DND-41 (cell line): ENCODE data around the gene ITGA7.

Experiments
- ATAC-seq: fragments of 200-7000 bp; cut with Tn5 transposase; 3 replicates; pipeline ENCODE4 v1.9.1; 2021; ENCODE audit warnings: low read depth; ENCODE audit not compliant: insufficient read depth
- DNase-seq: peaks from one replicate; pipeline ENCODE4 v3.0.0-alpha.2; 2020
- H2AFZ ChIP-seq: 2 replicates; pipeline ENCODE4 v1.6.0; 2012; ENCODE audit warnings: low read depth, low read length
- H3K27ac ChIP-seq: 2 replicates; pipeline ENCODE4 v1.5.1; 2012; ENCODE audit warnings: low read length, inconsistent platforms
- H3K27me3 ChIP-seq: fragments of 200-600 bp; sonication (generic); 2 replicates; pipeline ENCODE4 v1.6.0; 2012; ENCODE audit warnings: low read length, mild to moderate bottlenecking, inconsistent platforms; ENCODE audit not compliant: insufficient read depth, poor library complexity
- H3K36me3 ChIP-seq: 2 replicates; pipeline ENCODE4 v1.5.1; 2012; ENCODE audit warnings: low read length, inconsistent platforms; ENCODE audit not compliant: insufficient read depth
- H3K4me1 ChIP-seq: 2 replicates; pipeline ENCODE4 v1.5.1; 2012; ENCODE audit warnings: mild to moderate bottlenecking, low read length; ENCODE audit not compliant: insufficient read depth
- H3K4me2 ChIP-seq: 2 replicates; pipeline ENCODE4 v1.6.0; 2012; ENCODE audit warnings: mild to moderate bottlenecking, moderate library complexity, low read length, inconsistent platforms; ENCODE audit not compliant: insufficient read depth
- H3K4me3 ChIP-seq, 2 experiments: fragments of 200-600 bp in 1 of 2; shearing (Covaris generic) in 1 of 2; 2 replicates each; pipeline ENCODE4 v1.5.1; 2012 to 2016; ENCODE audit warnings: inconsistent platforms in 2 of 2, low read length in 2 of 2, mild to moderate bottlenecking in 2 of 2, low read depth in 1 of 2, moderate library complexity in 1 of 2
- H3K79me2 ChIP-seq: 2 replicates; pipeline ENCODE4 v1.6.0; 2012; ENCODE audit warnings: low read length, inconsistent platforms; ENCODE audit not compliant: insufficient read depth
- H3K9ac ChIP-seq: 2 replicates; pipeline ENCODE4 v1.6.0; 2012; ENCODE audit warnings: low read depth, mild to moderate bottlenecking, inconsistent platforms, low read length, moderate library complexity
- H3K9me3 ChIP-seq: 2 replicates; pipeline ENCODE4 v1.5.1; 2012; ENCODE audit warnings: low read length, moderate library complexity, mild to moderate bottlenecking, inconsistent platforms; ENCODE audit not compliant: insufficient read depth, severe bottlenecking
- H4K20me1 ChIP-seq: 2 replicates; pipeline ENCODE4 v1.6.0; 2012; ENCODE audit warnings: low read length; ENCODE audit not compliant: insufficient read depth
- EZH2 ChIP-seq: IDR thresholded peaks from 3 replicates; pipeline ENCODE4 v1.6.1; 2012; ENCODE audit warnings: borderline replicate concordance, low read depth, mild to moderate bottlenecking, moderate library complexity, low read length, inconsistent platforms; ENCODE audit not compliant: severe bottlenecking
- TF ChIP-seq, protein P1 (sequence below): IDR thresholded peaks from 2 replicates; pipeline ENCODE4 v1.5.1; 2012; ENCODE audit warnings: borderline replicate concordance, low read length, moderate library complexity, mild to moderate bottlenecking; ENCODE audit not compliant: poor library complexity, severe bottlenecking; ENCODE audit errors: extremely low read depth

The ITGA7 gene

GRCh38 chr12:55746913-55747231 is 39.2 kb upstream of the ITGA7 start:
- Histone ChIP-seq H3K9ac (no peak overlapping the region), H4K20me1 (peaks cover 30% of the 10 kb centered on the region; the same call in 1 of the 2 replicates), H3K27me3 (no peaks in the 10 kb centered on the region), H3K4me3 (no peak overlapping the region), H3K4me2 (no peak overlapping the region), H3K79me2 (peaks cover 14% of the 10 kb centered on the region), H3K36me3 (peaks cover 28% of the 10 kb centered on the region), H3K9me3 (no peaks in the 10 kb centered on the region), H2AFZ (no peak overlapping the region), H3K27ac (no peak overlapping the region), H3K4me1 (peaks cover 35% of the 10 kb centered on the region)
- DNase-seq (no peak), ATAC-seq (no peak)
- no peak for TF ChIP-seq EZH2
- TF ChIP-seq, protein P1, sequence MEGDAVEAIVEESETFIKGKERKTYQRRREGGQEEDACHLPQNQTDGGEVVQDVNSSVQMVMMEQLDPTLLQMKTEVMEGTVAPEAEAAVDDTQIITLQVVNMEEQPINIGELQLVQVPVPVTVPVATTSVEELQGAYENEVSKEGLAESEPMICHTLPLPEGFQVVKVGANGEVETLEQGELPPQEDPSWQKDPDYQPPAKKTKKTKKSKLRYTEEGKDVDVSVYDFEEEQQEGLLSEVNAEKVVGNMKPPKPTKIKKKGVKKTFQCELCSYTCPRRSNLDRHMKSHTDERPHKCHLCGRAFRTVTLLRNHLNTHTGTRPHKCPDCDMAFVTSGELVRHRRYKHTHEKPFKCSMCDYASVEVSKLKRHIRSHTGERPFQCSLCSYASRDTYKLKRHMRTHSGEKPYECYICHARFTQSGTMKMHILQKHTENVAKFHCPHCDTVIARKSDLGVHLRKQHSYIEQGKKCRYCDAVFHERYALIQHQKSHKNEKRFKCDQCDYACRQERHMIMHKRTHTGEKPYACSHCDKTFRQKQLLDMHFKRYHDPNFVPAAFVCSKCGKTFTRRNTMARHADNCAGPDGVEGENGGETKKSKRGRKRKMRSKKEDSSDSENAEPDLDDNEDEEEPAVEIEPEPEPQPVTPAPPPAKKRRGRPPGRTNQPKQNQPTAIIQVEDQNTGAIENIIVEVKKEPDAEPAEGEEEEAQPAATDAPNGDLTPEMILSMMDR, result no peak

GRCh38 chr12:55746174-55746912 is 38.6 kb upstream of the ITGA7 start:
- H3K27ac ChIP-seq, result no peak overlapping the region

DNA sequence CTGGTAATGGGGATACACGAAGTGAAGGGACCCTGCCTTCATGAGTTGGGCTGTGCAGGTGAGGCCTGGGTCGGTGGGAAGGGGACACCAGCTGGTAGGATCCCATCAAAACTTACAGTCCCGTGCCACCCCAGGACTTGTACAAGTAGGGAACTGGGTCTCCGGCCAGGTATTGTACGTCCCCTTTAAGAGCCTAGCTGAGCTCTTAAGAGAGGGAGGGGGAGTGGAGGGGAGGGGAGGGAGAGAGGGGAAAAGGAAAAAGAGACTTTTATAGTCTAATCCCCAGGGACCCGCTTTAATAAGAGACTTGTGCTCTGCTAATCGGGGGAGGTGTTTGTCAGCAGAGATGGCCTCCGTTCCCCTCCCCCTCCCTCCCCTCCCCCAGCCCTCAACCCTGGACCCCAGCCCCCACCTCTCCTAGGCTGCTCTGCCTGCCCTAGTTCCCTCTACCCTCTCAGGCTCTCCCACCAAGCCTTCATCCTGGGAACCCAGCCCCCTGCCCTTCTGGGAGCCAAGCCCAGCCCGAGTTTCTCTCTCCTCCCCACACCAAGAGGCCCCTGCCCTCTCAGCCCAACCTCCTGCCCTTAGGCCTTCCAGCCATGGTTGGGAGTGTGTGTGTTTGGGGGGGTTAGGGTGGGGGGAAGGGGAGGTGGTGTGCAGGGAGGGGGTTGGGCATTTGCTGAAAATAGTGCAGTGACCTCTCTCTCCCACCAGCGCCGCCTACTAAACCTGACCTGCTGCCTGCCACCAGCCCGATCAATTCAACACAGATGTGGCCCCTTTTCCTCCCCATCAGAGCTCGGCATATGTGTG is 37.9 kb upstream of the ITGA7 start:
- peak overlapping the region; percentile 74 for H3K4me2 ChIP-seq
- DNase-seq (no peak), ATAC-seq (no peak)
- H3K4me3 ChIP-seq, result peak overlapping the region in 1 of 2 experiments; percentile 64; a peak in 2 of 4 replicates
- TF ChIP-seq, protein P1, result no peak
- no peak for TF ChIP-seq EZH2
- peaks cover 35% of the 10 kb centered on the region for H3K4me1 ChIP-seq
- peaks cover 14% of the 10 kb centered on the region for H3K79me2 ChIP-seq
- H4K20me1 ChIP-seq, result peaks cover 30% of the 10 kb centered on the region; the same call in 1 of the 2 replicates
- no peaks in the 10 kb centered on the region for H3K27me3 ChIP-seq
- no peak overlapping the region for H2AFZ ChIP-seq
- peak overlapping the region; percentile 30; the same call in 1 of the 2 replicates for H3K27ac ChIP-seq
- peaks cover 15% of the 10 kb centered on the region for H3K36me3 ChIP-seq
- H3K9ac ChIP-seq, result peak overlapping the region; percentile 58; the same call in 1 of the 2 replicates
- no peaks in the 10 kb centered on the region for H3K9me3 ChIP-seq

More at GRCh38 chr12:55746174-55746912, 38.6 kb upstream of the ITGA7 start:
- DNase-seq (no peak), ATAC-seq (no peak)
- Histone ChIP-seq H3K4me1 (peaks cover 35% of the 10 kb centered on the region), H3K79me2 (peaks cover 14% of the 10 kb centered on the region), H3K4me2 (no peak overlapping the region), H3K9ac (no peak overlapping the region), H4K20me1 (peaks cover 30% of the 10 kb centered on the region; the same call in 1 of the 2 replicates), H2AFZ (no peak overlapping the region), H3K27me3 (no peaks in the 10 kb centered on the region), H3K36me3 (peaks cover 23% of the 10 kb centered on the region), H3K4me3 (no peak overlapping the region), H3K9me3 (no peaks in the 10 kb centered on the region)
- TF ChIP-seq, protein P1, result no peak
- TF ChIP-seq EZH2, result no peak
